Fibroblast of skin of scalp (primary cell): ENCODE measurements around the gene SBK3. TPM values are rescaled to one million over a fixed set of nuclear protein-coding genes. Genes with fewer than 3 reads are reported as not detected.
A peak's percentile ranks its signal among the peaks of the same experiment; 100 is the strongest.
"Not testable (repeated sequence)": the region's sequence is repeated elsewhere in the genome, so short reads cannot be mapped to it uniquely, and the experiment has no call there.

ENCODE experiments used
- DNase-seq: peaks from one replicate; pipeline ENCODE4 v3.0.0-alpha.2; 2013
- polyA plus RNA-seq, 2 experiments: library from polyadenylated mRNA; unstranded; fragments of 120-200 nt; gene quantifications; one replicate each; pipeline ENCODE4 v1.2.1, GENCODE V29; 2013; ENCODE audit not compliant: insufficient read length in 2 of 2

Gene SBK3
- polyA plus RNA-seq (2013, experiment 1 of 2; ENCODE audit: insufficient read length): 0.08 TPM
- polyA plus RNA-seq (2013, experiment 2 of 2; ENCODE audit: insufficient read length): not detected

GRCh38 chr19:55545443-55545842, at the start of gene SBK3:
Gene SBK3, minus strand, starts transcription at chr19:55545543. Its CDS starts 0 bp downstream, at chr19:55545543.
- DNase-seq: no peak

- DNase-seq: no peak
Measured at GRCh38 chr19:55593096-55593772, 47.9 kb upstream of the SBK3 start.

- no peak for DNase-seq
Measured at GRCh38 chr19:55592391-55593090, 47.2 kb upstream of the SBK3 start.

GRCh38 chr19:55591555-55591954, 46.2 kb upstream of the SBK3 start:
- no peak for DNase-seq

GRCh38 chr19:55590617-55591016, 45.3 kb upstream of the SBK3 start:
- DNase-seq: no peak

- no peak for DNase-seq
Measured at GRCh38 chr19:55590109-55590508, 44.8 kb upstream of the SBK3 start.

GRCh38 chr19:55588738-55589137, 43.4 kb upstream of the SBK3 start:
- no peak for DNase-seq

- DNase-seq: peak; percentile 89
Measured at GRCh38 chr19:55586976-55587668, 41.8 kb upstream of the SBK3 start.

GRCh38 chr19:55585658-55586339, 40.5 kb upstream of the SBK3 start:
- DNase-seq: peak; percentile 79

- no peak for DNase-seq
Measured at GRCh38 chr19:55584871-55585270, 39.5 kb upstream of the SBK3 start.

- DNase-seq: not testable (repeated sequence)
Measured at GRCh38 chr19:55583897-55584296, 38.6 kb upstream of the SBK3 start.

- DNase-seq: not testable (repeated sequence)
Measured at GRCh38 chr19:55582284-55582683, 36.9 kb upstream of the SBK3 start.

GRCh38 chr19:55581823-55582223, 36.5 kb upstream of the SBK3 start:
- no peak for DNase-seq

- no peak for DNase-seq
Measured at GRCh38 chr19:55581145-55581822, 35.9 kb upstream of the SBK3 start.

GRCh38 chr19:55580628-55581144, 35.3 kb upstream of the SBK3 start, which contains the start of gene ZNF579:
Gene ZNF579, minus strand, starts transcription at chr19:55580848. Its CDS starts 1,209 bp downstream, at chr19:55579639.
- peak; percentile 92 for DNase-seq

- peak; percentile 50 for DNase-seq
Measured at GRCh38 chr19:55579766-55580621, 34.7 kb upstream of the SBK3 start.

- DNase-seq: no peak
Measured at GRCh38 chr19:55578761-55579747, 33.7 kb upstream of the SBK3 start.

- DNase-seq: no peak
Measured at GRCh38 chr19:55578031-55578760, 32.9 kb upstream of the SBK3 start.

GRCh38 chr19:55576746-55577145, 31.4 kb upstream of the SBK3 start:
- DNase-seq: no peak
